NCI-H1930 (cell line): ENCODE data around the gene MEIOB.
"Not testable (repeated sequence)": the region's sequence is repeated elsewhere in the genome, so short reads cannot be mapped to it uniquely, and the experiment has no call there.

ENCODE experiments used
- DNase-seq, 2 experiments: peaks; one replicate each; lab custom pipeline; 2025; lab: John Stamatoyannopoulos, UW

The MEIOB gene

DNA sequence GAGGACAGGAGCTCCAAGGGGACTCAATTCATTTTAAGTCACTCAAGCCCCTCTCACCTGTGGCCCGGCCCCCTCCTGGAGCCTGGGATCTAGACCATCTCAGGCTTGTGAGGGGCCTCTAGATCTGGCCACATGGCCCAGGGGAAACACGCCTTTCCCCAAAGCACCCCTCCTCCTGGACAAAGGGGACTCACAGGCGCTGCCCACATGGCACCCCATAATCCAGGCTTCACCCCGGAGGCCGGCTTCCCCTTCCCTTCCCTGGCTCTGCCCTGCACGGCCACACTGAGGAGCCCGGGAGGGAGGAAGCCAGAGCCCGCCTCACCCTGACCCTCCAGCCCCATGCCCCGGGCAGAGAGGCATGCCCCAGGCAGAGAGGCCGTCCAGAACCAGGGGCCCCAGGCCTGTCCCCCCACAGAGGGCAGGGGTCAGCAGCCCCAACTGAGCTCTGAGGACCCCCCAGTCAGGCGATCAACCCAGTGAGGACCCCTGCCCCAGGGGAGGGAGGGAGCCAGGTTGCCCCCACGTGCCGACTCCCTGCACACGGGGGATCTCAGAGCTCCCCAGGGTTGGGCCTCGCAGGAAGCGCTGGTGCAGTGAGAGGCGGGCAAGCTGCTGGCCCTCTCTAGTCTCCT is 35.4 kb upstream of the MEIOB start:
- no peak for DNase-seq

DNA sequence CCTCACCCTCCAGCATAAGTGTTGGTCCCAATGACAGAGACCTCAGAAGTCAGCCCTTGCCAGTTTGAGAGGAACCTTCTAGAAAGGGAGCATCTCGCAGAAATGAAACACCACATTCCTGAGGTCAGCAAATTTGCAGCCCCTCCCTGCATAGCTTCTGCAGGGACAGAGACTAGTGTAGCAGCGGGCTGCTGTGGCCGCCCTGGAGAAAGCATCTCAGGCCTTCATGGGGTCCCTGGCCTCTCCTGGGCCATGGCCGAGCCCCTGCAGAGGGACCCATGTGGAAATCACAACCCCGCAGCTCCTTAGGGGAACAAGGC is 34.8 kb upstream of the MEIOB start:
- DNase-seq = no peak

DNA sequence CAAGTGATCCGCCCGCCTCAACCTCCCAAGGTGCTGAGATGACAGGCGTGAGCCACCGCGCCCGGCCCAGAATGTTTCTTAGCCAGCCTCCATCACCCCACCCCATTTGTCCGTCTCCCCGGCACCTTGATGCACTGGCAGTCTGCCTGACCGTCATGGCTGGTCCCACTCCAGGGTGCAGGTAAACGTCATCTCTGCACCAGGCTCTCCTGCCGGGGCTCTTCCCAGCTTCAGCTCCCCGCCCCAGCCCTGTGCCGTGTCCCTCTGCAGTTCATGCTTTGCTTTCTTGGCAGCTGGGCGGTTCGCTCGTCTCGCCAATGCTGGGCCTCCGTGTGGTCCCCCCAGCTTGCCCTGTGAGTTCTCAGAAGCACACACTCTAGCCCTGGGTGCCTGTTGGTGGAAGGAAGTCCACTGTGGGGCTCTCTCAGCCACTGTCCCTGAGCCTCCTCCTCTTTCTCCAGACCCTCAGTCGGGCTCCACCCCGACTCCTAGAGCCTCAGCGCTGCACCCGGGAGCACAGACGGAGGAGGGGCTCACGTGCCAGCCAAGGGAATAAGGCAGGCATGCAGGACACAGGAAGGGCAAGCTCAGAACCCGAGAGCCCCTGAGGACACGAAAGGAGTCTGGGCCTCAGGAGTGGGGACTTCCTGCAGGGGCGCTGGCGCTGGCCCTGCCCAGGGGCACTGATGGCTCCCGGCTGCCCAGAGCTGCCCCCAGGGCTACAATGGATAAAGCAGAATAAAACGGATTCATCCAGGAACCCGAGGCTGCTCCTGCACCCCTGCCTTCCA is 34.3 kb upstream of the MEIOB start:
- DNase-seq = no peak

DNA sequence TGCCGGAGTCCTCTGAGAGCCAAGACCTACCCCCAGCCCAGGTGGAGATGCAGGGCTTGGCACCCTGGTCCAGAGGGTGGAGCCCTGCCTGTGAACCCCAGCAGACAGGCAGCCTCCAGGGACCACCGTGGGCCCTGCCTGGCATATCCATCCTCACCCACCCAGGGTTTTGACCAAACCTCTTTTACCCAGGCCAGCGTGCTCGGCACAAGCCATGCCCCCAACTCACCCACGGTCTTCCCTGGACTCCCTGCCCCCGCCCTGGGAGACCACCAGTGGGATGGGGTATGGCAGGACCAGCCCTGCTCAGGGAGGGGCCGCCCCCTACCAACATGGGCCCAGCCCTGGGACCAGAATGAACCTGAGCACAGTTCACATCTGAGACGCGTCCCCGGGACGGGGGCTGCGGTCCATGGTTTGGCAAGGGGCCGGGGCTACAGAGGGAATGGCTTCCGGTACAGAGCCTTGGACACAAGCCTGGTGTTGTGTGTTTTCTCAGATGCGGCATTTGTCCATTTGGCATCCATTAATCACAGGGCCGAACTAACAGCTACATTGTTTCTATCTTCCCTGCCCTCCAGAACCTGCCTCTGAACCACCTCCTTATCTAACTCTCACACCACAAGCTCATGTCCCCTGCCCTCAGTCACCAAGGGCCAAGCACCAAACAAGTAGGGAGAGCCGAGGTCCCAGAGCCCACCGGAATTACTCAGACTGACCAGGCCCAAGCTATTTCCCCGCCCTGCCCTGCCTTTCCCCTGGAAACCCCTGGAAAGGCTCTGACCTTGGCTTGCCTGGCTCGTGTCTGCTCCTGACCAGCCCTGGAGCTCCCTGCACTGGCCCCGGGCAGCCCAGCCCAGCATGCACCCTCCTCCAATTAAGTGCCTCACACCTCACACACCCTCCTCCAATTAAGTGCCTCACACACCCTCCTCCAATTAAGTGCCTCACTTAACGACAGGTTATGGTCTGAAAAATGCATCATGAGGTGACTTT is 32.2 kb upstream of the MEIOB start:
- DNase-seq = no peak

DNA sequence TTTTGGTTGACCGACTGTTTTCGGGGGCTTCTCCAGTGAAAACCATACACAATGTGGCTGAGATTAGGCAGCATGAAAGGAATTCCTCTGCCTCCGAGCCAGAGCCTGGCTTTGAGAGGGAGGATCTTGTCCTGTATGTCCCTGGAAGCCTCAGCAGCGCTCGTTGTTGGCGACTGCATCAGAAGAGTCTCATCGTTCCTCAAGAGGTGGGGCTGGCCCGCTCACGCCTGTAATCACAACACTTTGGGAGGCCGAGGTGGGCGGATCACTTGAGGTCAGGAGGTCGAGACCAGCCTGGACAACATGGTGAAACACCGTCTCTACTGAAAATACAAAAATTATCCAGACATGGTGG is 31.2 kb upstream of the MEIOB start:
- DNase-seq = no peak

DNA sequence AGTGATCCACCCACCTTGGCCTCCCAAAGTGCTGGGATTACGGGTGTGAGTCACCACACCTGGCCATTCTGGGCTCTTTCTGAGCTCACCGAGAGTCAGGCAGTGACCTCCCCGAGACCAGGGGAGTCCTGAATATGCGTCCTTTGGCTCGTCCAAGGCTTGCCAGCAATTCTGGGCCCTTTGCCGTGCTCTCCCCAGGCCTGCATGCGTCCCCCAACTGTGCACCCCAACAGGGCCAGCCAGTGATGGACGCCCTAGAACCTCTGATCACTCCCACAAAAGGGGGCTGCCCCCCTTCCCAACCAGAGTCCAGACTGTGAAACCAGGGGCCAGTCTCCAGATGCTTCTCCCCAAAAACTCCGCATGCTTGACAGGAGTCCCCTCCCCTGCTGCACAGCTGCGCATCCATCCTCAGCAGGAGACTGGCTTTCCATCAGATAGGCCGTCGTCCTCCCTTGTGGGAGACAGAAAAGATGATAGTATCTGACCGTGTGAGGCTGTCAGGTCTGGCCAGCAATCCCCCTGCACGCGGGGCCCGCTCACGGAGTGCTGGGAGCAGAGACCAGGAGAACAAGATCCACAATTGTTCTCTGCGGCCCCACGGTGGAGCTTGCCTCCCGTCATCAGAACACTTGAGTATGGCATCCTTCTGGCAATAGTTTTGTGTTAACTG is 30.7 kb upstream of the MEIOB start:
- DNase-seq = no peak

DNA sequence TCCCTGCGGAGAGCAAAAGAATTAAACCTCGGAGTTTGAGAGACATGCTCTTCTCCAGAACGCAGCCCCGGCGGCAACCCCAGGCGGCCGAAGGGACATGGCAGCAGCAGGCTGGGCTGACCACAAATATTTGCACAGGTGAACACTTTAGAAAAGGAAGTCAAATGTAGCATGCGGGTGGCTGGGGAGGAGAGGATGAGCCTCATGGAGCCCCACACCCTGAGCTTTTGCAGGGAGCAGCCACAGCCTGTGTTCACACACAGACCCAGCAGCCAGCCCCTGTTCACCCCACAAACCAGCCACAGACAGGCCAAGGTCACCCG is 28.4 kb upstream of the MEIOB start:
- DNase-seq = no peak

DNA sequence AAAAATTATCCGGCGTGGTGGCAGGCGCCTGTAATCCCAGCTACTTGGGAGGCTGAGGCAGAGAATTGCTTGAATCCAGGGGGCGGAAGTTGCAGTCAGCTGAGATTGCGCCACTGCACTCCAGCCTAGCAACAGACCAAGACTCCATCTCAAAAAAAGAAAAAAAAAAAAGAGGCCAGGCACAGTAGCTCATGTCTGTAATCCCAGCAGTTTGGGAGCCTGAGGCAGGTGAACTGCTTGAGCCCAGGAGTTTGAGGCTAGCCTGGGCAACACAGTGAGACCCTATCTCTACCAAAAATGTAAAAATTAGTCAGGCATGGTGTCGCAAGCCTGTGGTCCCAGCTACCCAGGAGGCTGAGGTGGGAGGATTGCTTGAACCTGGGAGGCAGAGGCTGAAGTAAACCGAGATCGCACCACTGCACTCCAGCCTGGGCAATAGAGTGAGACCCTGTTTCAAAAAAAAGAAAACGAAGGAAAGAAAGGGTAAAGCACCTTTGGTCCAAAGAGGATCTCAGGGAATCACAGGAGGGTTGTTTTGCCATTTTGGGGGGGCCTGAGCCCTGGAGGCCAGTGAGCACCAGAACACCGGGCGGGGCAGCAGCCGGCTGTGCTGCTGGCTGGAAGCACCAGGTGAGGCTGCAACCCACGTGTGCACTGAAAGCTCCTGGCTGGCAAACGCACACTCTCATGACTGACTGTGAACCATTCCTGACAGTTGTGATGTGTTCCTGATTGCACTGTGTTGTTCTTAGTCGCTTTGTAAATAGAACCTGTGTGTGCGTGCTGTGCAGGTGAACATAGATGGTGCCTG is 27.9 kb upstream of the MEIOB start:
- DNase-seq = peak in 1 of 2 experiments; percentile 49

DNA sequence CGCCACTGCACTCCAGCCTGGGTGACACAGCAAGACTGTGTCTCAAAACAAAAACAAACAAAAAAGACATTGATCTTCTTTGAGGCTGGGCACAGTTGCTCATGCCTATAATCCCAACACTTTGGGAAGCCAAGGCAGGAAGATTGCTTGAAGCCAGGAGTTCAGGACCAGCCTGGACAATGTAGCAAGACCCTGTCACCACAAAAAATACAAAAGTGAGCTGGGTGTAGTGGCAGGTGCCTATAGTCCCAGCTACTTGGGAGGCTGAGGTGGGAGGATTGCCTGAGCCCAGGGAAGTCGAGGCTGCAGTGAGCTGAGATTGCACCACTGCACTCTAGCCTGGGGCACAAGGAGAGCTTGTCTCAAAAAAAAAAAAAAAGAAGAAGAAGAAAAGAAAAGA is 25.7 kb upstream of the MEIOB start:
- DNase-seq = not testable (repeated sequence)

DNA sequence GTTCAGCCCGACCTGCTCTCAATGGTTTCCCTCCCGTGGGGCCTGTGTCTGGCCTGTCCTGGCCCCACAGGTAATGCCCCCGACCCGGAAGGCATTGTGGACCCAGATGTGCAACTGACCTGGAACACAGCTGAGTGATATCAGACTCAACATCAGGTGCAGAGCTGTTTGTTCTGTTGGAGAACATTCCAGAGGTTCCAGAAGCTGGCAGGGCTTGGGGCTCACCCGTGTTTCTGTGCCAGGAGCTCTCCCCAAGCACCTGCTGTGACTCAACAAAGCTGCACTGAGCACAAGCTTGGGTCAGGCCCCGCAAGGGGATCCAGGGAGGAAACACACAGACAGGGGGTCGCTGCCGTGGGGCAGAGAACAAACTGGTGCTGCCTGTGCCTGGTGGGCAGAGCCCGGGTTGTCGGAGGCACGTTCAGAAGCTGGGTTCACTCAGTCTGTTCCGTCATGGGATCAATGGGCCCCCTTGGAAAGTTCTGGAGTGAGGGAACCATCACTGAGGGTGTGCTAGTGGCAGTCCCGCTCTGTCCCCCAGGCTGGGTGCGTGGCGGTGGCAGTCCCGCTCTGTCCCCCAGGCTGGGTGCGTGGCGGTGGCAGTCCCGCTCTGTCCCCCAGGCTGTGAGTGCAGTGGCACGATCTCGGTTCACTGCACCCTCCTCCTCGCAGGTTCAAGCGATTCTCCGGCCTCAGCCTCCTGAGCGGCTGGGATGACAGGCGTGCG is 24.1 kb upstream of the MEIOB start:
- no peak for DNase-seq

DNA sequence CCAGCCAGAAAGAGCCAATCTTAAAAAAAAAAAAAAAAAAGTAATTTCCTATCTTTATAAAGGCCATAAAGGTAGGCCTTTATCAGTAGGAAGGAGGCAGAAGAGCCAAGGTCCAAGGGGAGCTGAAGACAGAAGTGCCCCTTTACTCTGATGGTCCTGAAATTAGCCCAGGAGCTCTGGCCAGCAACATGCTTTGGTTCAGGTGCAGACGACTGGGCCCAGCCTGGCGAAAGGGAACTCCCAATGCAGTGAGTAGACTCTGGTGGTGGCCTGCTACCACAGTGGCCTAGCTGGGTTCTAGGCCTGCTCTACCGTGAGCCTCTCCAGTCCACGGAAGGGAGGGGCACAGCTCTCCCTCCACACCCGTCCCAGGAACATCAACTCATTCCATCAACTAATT is 23.1 kb upstream of the MEIOB start:
- DNase-seq = no peak

DNA sequence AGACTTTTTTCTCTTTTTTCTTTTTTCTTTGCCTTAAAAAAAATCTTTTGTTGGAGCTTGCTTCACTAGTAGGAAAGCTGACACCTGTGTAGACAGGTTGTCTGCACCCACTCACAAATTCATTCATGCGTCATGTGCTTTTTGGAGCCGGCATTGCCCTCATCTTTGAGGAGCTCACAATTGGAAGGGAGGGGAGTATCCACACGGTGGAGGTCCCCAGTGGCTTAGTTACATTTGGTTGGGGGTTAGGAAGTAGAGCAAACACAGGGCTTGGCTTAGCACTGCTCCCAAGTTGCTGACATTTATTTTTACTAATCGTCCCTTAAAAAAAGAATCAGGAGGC is 18.7 kb upstream of the MEIOB start:
- no peak for DNase-seq

DNA sequence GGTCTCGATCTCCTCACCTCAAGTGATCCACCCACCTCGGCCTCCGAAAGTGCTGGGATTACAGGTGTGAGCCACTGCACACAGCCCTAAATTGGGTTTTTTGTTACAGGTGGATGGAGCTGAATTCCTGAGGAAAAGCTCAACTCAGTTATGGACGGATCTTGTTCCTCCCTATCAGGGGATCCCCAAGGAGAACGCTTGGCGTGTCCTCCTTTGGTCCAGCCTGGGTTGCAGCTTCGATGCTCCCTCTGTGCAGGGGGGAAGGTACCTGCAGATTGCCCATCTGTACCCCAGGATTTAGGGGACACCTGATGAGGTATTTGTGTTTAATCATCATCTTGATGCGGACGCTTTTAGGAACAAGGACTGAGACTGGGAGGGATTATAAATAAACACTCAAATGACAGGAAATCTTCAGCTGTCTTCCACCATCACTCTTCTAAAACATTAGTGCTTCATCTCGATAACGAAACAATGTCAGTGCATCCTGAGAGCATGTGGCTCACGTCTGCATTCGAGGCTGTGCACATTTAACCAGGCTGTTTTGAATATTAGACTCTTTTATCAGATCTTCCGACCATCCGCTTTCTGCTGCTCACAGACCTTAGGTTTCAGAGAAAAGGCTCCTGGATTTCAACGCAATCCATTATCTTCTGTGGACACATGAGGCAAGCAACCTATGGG is 18.2 kb upstream of the MEIOB start:
- no peak for DNase-seq

DNA sequence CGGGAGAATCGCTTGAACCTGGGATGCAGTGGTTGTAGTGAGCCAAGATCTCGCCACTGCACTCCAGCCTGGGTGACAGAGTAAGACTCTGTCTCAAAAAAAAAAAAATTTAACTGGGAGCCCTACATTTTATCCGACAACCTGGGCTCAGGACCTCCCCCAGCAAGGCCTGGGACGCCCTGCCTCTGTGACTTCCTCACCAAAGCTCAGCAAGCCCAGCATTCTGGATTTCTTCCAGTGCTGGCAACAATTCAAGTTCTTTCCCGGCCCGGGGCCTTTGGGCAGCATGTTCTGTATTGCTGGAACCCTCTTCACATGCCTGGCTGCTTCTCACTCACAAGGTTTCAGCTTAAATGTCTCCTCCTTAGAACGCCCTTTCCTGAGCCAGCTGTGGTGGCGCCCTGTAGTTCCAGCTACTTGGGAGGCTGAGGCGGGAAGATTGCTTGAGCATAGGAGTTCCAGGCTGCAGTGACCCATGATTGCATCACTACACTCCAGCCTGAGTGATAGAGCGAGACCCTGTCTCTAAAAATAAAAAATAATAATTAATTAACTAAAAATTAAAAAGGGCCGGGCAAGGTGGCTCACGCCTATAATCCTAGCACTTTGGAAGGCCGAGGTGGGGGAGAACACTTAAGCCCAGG is 15.9 kb upstream of the MEIOB start:
- no peak for DNase-seq

DNA sequence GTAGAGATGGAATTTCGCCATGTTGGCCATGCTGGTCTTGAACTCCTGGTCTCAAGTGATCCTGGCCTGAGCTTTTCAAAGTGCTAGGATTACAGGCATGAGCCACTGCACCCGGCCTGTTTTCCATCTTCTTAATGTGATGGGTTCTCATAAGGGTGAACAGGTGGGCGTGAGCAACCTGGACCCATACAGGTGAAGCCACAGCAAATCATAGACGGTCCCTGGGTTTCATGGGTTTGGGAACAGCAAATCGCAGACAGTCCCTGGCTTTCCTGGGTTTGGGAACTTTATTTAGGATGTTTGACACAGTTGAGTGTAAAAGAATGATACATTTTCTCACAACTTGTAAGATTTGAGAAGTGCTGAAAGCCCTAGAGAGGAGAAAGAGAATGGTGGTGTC is 12.9 kb upstream of the MEIOB start:
- DNase-seq = no peak

DNA sequence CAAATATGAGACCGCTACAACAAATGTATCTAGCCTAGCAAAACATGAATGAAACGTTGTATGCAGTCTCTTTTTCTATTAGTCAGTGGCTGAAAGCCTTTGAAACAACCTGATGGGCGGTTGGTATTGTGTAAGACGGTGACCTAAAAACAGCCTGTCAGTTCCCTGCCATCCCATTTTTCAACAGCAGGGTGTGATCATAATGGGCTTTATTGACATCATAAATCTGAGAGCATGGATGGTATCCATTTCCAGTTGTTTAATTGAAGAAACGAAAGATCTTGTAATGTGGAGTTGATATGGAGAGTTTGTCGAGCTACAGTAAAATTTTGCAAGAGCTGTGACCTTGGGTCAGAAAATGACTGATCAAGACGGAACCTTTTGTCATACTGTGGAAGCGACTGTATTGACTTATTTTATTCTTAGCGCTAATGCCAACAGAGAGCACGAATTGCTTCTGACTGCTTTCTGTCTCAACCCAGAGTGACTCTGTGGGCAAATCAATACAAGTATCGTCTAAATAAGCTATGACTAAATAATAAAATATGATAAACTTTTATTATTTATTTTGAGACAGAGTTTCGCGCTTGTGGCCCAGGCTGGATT is 12.3 kb upstream of the MEIOB start:
- no peak for DNase-seq

DNA sequence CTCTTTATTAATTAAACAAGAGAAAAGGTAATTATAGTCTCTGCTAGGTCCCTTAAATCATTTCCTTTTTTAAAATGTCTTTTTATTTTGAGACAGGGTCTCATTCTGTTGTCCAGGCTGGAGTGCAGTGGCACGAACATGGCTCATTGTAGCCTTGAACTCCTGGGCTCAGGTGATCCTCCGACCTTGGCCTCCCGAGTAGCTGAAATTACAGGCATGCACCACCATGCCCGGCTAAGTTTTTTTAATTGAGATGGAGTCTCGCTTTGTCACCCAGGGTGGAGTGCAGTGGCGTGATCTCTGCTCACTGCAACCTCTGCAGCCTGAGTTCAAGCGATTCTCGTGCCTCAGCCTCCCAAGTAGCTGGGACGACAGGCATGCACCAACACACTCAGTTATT is 9.2 kb upstream of the MEIOB start:
- DNase-seq = not testable (repeated sequence)

DNA sequence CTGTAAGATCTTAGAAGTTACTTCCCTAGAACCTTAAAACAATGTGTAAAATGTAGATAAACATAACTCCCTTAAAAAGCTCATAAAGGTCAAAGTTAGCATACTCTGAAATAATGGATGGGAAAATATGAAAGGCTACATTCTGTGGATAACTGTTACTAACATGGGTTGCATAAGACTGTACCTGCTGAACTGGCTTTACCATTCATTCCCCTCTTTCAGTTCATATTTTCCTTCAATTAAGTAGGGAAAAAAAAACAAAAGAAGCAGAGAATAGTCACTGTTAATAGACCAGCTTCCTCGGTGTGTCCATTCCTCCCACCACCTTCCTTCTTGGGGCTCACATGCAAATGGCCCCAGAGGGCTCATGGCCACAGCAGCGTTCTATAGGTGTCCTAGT is 7.5 kb upstream of the MEIOB start:
- DNase-seq = no peak

DNA sequence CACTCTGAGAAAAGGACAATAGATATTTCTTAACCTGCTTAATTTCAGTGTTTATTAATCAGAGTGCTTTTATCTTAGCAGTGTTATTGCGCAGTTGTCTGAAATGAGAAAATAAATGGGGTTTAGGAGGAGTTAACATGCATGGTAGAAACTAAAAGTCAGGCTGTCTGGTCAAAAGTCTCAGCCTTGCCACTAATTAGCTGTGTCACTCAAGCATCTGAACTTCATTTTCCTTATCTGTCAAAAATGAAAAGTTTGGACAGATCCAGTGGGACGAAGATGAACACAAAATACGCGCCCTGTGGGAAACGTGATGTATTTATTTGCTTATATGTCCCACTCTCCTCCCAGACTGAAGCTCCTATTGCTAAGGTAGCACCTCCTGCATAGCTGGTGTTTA is 6.3 kb upstream of the MEIOB start:
- no peak for DNase-seq

DNA sequence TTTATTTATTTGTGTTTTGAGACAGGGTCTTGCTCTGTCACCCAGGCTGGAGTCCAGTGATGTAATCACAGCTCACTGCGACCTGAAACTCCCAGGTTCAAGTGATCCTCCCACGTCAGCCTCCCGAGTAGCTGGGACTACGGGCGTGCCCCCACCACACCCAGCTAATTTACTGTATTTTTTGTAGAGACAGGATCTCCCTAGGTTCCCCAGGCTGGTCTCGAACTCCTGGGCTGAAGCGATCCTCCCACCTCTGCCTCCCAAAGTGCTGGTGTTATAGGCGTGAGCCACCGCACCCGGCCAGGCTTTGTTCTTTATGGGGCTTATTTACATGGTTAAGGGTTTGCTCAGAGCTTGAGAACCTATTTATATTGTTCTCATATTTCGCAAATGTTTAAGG is 5.8 kb upstream of the MEIOB start:
- no peak for DNase-seq
